GM15510 (cell line): Measurements from ENCODE around the gene SGCB.

ENCODE experiments used
- POLR2A ChIP-seq: IDR thresholded peaks from 3 replicates; pipeline ENCODE4 v1.6.1; 2011; ENCODE audit warnings: borderline replicate concordance; ENCODE audit not compliant: insufficient read length; ENCODE audit errors: extremely low read depth

The SGCB gene

DNA sequence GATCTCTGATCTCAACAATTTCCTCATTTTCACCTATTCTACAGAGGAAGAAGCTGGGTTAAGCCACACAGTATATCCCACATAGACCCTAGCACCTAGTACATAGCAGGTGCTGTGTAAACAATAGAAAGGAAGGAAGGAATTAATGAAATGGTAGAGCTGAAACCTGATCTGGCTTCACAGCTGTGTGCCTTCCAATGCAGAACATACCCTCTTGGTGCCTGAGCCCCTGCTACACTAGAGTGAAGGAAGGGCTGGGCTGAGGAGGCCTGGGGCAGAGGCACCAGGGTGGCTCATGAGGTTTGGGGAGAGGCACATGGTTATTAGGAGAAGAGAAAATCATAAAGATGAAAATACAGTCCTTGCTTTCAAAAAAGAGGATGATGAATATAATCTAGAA is 39.3 kb downstream of the SGCB start:
- TF ChIP-seq POLR2A = no peak

DNA sequence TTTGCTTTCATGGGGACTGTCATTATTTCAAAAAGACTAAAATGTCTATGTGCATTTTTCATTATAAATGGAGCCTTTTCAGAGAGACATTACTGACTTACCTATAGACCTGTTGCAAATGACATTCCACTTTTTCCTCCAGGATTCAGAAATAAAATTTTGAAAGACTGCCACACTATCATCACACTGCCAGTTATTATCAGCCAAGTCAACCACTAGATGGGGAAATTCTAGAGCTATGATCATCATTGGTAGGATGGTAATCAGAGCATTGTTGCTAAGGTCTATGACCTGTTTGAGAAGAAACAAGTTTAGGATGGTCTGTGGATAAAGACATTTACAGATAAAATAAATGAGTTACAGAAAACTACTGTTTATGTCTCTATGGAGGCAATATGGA is 40.5 kb downstream of the SGCB start:
- TF ChIP-seq POLR2A = no peak

DNA sequence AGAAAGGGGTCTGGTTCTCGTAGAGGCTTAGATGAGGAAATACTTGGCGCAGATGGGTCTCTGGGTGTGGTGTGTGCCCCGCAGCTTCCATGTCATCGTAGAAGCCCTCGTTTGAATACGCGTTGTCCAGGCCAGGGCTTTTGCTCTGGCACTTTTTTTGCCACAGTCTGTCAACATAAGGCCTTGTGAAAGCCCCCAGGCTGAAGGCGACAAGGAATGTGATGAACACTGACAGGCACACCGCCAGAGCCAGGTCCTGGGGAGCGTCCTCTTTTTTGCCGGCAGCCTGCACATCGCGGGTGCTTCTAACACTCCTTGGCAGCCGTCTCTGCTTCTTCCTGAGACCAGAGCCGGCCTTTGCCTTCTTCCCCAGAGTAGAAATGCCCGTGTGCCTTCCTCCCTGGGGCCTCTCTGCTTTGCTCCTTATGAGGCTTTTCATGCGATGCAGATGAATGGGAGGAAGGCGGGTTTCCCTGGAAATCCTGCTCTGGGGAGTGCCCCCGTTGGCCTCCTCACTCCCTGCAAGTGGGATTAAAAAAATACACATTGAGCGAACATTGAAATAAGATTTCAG is 42.4 kb downstream of the SGCB start:
- TF ChIP-seq POLR2A = no peak
